GM18909 (cell line): ENCODE results near the gene IL18RAP.
A peak's percentile ranks its signal among the peaks of the same experiment; 100 is the strongest.

Source experiments
- ATAC-seq: cut with Tn5 transposase; IDR thresholded peaks from one replicate; pipeline ENCODE4 v1.9.1; 2021; ENCODE audit warnings: mild to moderate bottlenecking; ENCODE audit not compliant: unreplicated experiment, poor library complexity

The IL18RAP gene

DNA sequence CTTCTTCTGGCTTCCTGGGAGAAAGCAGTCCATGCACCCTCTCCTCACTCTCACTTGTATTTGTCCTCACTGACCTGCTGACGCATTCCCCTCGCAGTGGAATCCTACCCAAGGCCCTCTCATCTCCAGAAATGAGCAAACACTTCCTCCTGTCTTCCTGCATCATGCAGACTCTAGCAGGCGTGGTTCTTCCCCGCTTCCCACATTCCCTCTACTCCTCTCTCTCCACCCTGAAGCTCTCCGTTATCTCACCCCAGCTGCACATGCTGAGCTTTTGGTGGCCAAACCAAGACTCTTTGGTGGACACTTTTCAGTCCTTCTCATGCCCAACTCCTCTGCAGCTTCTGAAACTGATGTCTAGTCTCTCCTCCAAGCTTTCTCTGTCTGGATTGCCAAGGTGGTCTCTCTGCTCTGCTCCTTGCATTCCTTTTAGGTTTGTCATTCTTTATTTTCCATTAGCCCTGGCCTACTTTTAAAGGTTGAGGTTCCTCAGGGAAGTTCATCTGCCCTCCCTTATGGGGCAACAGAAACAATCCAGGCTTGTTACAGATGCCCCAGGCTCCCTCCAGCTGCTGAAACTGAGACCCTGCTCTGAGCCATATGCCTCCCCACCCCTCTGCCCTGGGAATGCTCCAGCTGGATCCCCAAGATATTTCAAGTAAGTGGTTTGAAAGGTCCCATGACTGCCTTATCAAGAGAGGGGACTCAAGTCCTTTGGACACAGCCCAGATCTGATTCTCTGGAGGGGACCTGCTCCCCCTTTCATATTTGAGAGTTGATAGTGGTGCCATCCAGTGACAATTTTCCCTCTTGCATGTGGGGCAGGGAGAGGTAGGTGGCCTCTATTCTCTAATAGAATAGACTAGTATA is 835 bp upstream of the IL18RAP start:
- ATAC-seq: no peak

DNA sequence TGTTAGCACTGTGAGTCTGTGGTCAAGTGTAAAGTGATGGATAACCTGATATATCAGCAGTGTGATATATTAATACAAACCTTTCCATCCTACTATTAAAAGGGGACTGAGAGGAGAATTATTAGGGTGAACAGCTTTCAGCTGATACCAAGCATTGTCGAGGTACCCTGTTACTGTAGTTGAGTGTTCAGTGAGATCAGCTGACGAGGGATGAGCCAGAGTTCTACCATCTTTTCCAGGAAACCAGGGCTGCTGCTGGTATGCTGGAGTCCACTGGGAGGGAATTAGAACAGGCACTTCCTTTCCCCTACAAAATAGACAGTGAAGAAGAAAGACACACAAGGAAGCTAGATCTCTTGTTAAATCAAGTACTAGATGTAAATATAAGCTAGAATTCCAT is 408 bp downstream of the IL18RAP start:
- ATAC-seq: no peak

DNA sequence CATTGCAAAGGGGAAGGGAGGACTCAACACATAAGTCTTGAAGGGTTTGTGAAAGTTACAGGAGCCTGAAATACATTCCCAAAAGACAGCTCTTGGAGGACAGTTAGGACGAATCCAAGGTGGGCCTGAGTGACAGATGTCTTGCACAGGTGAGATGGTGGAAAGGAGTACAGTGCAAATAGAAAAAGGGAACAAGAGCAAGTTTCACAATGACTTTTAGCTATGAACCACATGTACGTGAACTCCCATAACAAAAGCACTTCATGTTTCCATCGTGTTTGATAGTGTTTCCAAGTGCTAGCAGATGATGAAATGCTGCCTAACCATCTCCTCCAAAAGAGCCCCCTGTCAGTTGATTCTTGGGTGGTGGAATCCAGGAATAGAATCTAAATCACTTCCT is 1.8 kb downstream of the IL18RAP start:
- ATAC-seq: peak; percentile 84

DNA sequence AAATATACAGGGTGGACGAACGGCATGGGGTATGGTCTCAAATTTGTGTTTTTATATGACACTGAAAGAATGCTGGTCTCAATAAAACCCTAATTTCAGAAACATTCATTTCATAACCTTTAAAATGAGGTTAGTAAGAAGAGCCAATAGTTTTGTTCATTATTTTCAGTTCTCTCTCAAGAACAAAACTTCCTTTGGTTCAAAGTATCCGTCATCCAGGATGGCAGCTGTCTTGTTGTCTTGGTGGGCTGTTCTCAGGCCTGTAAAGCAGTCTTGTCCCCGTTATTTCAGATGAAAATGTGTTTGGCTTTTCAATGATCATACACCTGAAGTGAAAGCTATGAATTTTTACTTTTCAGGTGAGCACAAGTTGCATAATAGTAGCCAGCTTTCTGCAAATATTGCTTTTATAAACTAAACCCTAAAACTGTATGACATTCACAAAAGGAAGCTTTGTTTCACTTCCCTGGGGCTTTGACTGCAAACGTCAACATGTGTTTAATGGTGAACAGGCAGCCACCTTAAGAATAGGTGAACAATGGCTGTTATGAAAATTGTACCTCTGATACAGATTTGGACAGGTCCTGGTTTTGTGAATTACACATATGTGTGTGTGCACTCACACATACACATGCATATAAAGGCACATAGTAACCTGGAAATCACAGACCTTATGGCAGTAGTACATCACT is 2.6 kb downstream of the IL18RAP start:
- ATAC-seq: no peak

DNA sequence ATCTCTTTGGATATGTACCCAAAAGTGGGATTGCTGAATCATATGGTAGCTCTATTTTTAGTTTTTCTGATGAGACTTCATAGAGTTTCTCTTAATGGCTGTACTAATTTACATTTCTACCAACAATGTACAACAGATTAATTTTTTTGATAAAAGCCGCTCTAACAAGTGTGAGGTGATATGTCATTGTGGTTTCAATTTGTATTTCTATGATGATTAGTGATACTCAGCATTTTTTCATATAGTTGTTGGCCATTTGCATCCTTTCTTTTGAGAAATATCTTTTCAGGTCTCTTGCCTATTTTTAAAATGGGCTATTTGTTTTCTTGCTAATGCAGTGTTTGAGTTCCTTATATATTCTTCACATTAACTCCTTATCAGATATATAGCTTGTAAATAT is 4.3 kb downstream of the IL18RAP start:
- no peak for ATAC-seq

DNA sequence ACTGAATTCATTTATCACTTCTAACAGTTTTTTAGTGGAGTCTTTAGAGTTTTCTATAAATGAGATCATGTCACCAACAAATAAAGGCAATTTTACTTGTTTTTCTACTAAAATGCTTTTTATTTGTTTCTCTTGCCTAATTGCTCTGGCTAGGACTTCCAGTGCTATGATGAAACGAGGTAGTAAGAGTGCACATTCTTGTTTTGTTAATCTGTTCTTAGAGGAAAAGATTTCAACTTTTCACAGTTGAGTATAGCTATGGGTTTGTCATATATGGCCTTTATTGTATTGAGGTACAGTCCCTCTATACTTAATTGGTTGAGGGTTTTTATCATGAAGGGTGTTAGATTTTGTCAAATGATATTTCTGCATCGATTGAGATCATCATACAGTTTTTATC is 5.6 kb downstream of the IL18RAP start:
- ATAC-seq: no peak

DNA sequence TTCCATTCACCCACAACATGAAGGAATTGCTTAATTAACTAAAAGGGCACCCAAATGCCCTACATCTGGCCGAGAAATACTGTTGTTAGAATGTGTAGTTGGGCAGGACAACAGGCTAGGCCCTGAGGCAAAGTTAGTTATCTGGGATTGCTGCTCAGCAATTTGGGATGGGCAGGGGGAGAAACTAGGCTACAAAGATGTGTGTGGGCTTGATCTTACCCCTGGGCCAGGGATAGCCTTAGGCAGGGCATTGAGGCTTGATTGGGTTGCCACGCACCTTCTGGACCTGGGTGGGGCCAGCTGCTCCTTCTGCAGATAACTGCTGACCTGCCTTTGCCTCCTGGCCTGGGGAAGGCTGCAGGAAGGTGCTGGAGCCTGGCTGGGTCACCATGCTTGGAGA is 9.4 kb downstream of the IL18RAP start:
- ATAC-seq: no peak

DNA sequence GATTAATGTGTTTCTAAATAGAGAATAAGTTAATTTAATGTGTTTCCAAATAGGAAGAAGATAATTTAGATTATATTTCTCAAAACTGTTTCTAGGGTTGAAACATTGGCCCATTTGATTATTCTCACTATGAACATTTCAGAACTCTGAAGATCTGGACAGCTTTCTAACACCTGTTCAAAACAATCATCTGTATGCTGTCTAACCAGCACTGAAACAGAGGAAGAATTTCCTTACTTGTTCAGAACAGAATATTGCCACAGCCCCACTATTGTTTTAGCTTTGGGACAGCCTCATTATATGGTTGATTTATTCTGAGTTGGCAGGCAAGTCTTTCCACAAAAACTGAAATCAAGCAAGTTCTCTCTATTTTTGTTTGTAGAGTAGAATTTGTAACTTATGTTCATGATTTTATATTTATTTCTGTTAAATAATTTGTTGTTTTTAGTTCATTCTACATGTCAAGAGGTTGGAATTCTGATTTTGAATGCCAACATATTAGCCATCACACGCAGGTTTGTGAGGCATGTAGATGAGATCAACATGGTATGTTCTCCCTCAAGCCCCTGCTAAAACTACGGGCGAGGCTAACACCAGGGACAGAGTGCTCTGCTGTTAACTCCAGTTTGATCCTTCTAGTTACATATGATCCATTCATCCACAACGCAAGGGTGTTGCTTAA is 11.2 kb downstream of the IL18RAP start:
- no peak for ATAC-seq

DNA sequence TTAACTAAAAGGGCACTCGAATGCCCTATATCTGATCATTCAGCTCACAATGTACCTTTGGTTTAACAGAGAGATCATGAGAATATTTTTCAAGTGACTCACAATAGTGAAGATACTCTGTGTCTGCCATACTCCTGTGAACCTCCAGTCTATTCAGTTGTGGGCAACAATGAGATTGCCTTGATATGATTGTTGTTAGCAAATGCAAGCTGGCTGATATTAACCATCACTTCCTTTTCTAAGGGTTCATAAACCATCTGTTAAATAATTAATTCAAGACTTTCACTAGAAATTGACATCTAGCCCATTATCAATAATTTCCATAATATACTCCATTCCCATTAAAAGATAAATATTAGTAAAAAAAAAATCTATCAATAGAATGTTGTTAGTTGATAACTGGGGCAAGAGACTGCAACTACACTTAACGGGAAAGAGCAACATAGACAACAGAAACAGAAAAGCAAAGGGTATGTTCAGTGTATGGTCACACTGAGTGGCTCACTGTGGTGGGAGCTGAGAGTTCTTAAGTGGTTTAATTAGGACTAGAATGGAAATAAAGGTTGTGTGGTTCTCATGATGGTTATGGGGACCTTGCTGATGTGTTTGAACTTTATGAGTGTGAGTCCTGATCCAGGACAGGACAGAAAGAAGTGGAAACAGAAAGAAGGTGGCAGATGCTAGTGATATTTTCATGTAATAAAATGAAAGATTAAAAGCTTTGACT is 11.9 kb downstream of the IL18RAP start:
- peak; percentile 51 for ATAC-seq

DNA sequence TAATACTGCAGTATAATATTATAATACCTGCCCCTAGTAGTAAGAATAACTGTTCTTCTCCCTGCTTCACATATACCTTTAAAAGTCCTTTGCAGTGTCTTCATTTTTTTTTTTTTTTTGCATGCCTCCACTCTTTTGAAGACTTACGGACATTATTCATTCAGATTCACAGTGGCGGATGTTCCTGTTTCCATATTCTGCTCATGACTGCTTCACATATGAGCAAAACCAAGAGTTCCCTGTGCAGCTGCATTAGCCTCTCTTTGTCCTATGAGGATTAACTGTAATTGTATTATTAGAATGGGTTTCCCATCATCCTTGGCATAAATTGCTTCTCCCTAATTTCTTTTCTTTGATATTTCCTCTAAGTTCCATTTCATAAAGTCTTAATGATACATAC is 12.8 kb downstream of the IL18RAP start:
- ATAC-seq: no peak

DNA sequence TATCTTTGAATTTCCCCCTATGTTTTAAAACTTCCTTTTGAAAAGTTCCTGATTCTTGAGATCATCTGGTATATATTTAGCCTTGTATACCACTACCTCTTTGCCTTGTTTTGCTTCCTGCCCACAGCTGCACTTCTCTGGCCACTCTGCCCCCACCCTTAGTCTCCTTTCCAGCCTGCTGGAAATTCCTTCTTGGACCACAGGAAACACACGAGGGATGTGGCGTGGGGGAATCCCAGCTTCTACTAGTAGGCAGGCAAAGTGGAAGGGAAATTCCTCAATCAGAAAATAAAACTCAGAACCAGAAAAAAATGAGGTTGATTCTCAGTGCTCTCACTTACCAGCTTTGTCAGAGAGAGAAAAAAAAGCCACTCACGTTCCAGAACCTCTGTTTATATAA is 13.4 kb downstream of the IL18RAP start:
- ATAC-seq: no peak

DNA sequence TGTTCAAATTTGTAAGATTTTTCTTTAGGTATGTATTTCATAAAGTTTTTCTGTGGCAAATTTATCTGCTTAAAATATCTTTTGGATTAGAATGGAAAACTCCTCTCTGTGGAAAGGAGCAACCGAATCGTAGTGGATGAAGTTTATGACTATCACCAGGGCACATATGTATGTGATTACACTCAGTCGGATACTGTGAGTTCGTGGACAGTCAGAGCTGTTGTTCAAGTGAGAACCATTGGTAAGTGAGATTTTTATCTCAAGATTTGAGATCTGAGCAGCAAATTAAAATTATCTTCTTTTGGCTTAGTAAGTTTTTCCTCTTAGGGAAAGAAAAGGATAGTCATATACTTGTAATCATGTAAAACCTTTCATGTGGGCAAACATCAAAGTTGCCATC is 14.2 kb downstream of the IL18RAP start:
- ATAC-seq: no peak

DNA sequence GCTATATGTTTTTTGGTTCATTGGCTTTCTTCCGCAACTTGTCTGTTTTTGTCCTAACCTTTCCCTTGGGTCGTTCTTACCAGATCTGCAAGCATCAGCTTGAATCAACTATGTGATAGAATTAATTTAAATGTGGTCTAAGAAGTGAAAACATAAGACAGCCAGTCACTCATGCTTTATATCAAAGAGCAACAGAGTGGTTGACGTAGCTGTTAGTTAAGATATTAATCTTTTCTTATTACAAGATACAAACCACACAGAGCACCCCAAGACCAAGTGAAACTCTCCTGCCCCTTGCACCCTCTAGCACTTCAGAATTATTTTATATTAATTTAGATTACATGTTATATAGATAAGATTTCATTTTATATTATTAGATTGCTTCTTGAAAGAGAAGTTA is 15.2 kb downstream of the IL18RAP start:
- no peak for ATAC-seq

DNA sequence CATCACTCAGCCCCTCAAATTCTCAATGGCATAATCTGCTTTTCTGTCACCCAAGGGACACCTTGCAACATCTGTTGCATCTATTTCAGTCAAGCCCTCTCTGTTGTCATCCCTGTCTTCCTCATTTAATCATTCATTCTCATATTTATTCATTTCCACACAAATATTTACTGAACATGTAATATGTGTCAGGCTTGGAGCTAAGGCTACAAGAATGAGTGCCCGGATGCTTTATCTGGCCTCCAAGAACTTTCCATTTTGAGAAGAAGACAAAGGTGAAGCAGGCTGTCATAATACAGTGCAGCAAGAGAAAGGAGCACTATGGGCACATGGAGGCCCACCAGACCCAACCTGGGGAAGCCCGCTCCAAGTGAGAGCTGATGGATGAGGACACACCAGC is 15.6 kb downstream of the IL18RAP start:
- no peak for ATAC-seq

DNA sequence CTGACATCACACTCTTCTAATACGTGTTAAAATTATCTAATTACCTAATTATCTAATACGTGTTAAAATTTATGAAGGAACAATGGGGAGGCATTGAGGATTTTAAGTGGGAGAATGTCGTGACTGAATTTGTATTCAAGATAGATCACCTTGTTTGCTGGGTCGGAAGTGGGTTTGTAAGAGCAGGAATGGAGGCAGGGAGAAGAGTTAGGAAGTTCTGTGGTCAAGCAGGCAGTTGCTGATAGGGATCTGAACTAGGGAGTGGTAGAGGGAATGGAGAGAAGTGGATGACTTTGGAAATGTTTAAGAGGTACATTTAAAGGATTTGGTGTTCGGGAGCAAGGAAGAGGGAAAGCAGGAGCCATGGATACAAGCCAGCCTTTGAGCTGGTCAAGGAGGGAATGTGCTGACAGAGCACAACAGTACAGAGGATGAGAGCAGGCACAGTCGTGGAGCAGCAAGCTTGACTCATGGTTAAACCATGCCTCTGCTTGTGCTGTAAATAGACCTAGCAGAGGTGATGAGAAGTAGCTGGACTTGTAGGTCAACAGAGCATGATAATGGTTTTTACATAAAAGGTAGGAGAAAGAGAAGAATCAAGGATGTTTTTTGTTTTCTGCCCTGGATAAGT is 16.2 kb downstream of the IL18RAP start:
- ATAC-seq: no peak

DNA sequence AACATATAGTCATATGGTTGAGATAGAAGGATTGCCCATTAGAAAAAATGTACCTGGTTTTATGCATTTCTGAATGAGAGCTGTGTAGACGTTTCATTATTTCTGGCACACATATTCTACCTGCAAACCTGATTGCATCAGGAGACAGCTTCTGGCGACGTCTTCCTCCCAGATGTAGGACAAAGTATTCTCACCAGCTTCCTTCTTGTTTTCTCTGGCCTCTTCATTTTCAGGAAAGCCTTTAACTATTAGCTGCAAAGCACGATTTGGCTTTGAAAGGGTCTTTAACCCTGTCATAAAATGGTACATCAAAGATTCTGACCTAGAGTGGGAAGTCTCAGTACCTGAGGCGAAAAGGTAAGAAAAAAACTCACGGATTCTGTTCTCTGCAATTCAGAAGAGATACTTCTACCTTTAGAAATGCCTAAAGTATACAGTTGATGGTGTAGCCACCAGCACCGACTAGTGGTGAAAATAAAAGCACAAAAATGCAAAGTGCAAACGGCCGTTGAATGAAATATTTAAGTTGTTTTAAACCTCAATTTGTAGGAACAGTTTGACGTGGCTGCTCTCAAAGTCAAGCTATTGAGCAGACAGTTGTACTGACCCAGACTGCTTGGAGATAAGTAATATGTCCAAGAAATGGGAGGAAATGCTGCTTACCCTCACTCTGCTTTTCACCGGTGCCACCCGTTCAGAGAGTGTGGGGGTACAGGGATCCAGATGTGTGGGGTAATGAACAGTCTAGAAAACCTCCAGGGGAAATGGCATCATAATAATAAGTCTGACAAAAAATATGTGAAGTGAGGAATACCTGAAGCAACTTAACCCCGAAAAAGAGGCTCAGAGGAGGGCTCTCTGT is 20.2 kb downstream of the IL18RAP start:
- peak; percentile 68 for ATAC-seq

DNA sequence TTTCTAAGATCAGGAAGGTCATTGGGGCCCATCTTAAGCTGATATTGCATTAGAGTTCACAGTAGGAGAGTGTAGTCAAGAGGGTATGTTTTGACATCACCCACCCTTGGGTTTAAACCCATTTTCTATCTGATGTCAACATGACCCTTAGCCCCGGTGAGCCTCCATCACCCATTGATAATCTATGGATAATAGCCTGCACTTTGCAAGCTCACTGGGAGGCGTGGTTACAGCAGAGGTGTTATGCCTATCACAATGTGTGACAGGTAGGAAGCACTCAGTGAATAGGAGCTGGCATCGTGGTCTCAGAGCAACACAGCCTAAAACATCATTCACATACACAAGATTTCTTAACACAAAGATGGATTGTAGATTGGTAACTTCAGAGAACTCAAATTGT is 21.3 kb downstream of the IL18RAP start:
- ATAC-seq: no peak

DNA sequence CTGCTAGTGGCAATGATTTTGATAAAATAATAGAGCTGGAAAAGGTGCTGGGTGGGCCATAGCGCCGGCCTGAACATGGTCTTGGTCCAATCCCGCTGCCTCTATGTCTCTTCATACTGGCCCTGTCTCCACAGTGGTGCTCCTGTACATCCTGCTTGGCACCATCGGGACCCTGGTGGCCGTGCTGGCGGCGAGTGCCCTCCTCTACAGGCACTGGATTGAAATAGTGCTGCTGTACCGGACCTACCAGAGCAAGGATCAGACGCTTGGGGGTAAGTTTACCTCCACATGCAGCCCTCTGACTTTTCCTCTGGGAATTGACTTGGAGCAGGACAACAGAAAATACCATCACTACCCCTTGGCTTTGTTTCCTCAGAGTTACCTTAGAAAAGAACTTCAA is 24.0 kb downstream of the IL18RAP start:
- no peak for ATAC-seq

DNA sequence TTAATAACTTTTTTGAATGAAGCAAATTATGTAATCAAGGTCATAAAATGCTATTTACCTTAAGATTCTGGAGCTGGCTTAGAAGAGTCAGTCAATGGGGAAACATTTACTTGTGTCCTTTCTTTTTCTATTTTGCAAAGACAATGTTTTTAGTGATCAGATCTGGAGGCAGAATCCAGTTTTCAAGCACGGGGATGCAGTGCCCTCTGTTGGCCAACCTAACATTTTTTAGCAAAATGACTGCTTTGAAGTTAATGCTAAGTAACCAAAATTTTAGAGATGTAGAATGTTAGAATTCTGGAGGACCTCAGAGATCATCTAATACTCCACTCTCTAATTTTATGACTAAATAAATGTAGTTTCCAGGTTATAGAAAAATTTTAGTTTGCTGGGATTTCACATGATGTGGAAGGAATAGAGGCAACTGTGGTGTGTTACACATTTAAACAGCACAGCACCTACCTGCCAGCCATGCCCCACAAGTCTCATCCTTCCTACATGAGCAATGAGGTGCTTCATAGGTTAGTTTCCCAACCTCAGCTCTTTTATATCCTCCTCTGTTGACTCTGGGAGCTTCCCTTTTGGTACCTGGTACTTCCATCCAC is 26.5 kb downstream of the IL18RAP start:
- ATAC-seq: no peak
